ENCODE data around the gene OBSCN.

GRCh38 chr1:228346731-228347130 lies 138.9 kb downstream of the OBSCN start:
- TF ChIP-seq, protein P1, sequence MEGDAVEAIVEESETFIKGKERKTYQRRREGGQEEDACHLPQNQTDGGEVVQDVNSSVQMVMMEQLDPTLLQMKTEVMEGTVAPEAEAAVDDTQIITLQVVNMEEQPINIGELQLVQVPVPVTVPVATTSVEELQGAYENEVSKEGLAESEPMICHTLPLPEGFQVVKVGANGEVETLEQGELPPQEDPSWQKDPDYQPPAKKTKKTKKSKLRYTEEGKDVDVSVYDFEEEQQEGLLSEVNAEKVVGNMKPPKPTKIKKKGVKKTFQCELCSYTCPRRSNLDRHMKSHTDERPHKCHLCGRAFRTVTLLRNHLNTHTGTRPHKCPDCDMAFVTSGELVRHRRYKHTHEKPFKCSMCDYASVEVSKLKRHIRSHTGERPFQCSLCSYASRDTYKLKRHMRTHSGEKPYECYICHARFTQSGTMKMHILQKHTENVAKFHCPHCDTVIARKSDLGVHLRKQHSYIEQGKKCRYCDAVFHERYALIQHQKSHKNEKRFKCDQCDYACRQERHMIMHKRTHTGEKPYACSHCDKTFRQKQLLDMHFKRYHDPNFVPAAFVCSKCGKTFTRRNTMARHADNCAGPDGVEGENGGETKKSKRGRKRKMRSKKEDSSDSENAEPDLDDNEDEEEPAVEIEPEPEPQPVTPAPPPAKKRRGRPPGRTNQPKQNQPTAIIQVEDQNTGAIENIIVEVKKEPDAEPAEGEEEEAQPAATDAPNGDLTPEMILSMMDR (IDR thresholded peaks at IDR 0.05): no peak
- no peak for TF ChIP-seq POLR2A (IDR thresholded peaks at IDR 0.05)

All from adrenal gland (tissue), 5 donors.